Stomach (tissue), 4 donors: ENCODE data around the gene BMP6.

Experiments used
- POLR2A ChIP-seq, 4 donors: fragments of 450-650 bp; IDR thresholded peaks; one replicate each; pipeline ENCODE4 v1.6.1; 2016; ENCODE audit warnings: antibody characterized with exemption in 4 of 4, control low read depth in 2 of 4, mild to moderate bottlenecking in 1 of 4, moderate library complexity in 1 of 4
- POLR2AphosphoS5 ChIP-seq, 3 donors: sonication (generic); formaldehyde crosslinking; IDR thresholded peaks; one replicate each; pipeline ENCODE4 v1.6.1; 2016; ENCODE audit warnings: antibody characterized with exemption in 3 of 3
- TF ChIP-seq, protein P1 (sequence below), 7 experiments: fragments of 450-650 bp in 4 of 7; fragments of 200-600 bp in 3 of 7; sonication (generic) in 3 of 7; IDR thresholded peaks; one replicate each; pipeline ENCODE4 v1.5.1; 2016 to 2019; ENCODE audit warnings: antibody characterized with exemption in 7 of 7, control low read depth in 2 of 7, mild to moderate bottlenecking in 1 of 7

DNA sequence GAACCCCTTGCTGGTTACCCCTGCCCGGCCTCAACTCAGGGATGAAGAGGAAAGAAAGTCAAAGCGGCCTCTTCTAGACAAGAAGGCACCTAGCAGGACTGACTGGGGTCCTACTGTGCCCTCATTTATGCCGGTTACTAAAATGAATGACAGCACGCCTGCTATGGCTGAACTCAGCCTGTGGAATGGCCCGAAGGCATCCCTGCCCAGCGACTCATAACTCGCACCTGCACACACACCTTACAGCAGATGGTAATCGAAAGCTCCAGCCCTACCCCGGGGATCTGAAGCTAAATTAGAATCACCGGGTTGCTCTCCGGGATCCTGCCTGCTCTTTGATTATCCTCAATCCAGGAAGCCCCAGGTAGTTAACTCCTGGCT is 185.4 kb downstream of the BMP6 start:
- TF ChIP-seq, protein P1, sequence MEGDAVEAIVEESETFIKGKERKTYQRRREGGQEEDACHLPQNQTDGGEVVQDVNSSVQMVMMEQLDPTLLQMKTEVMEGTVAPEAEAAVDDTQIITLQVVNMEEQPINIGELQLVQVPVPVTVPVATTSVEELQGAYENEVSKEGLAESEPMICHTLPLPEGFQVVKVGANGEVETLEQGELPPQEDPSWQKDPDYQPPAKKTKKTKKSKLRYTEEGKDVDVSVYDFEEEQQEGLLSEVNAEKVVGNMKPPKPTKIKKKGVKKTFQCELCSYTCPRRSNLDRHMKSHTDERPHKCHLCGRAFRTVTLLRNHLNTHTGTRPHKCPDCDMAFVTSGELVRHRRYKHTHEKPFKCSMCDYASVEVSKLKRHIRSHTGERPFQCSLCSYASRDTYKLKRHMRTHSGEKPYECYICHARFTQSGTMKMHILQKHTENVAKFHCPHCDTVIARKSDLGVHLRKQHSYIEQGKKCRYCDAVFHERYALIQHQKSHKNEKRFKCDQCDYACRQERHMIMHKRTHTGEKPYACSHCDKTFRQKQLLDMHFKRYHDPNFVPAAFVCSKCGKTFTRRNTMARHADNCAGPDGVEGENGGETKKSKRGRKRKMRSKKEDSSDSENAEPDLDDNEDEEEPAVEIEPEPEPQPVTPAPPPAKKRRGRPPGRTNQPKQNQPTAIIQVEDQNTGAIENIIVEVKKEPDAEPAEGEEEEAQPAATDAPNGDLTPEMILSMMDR (IDR thresholded peaks at IDR 0.05), result no peak
- TF ChIP-seq POLR2A (IDR thresholded peaks at IDR 0.05) (no peak), POLR2AphosphoS5 (IDR thresholded peaks at IDR 0.05) (no peak)
